ENCODE data around the gene THBS4.

The THBS4 gene

DNA sequence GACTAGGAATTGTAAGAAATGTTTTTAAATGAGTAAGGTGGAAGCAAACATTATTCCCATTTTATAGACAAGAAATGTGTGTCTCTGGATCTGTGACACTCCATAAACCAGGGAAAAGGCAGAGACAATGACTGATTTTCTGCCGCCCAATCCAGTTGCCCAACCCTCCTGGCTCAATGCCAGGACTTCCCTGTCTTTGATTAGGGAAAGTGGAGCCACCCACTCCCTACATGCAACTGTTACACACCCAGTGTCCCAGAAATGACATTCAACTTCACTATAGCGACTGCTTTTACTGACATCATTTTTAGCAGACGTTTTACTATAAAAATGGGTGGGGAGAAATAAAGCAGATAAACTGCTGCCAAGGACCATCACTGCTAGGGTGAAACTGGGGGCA is 79.7 kb downstream of the THBS4 start:
- Histone ChIP-seq H3K4me3 (no peak overlapping the region), H3K9me3 (ENCODE audit: low read depth, low read length) (no peaks in the 10 kb centered on the region), H3K36me3 (ENCODE audit: insufficient read depth, low read length) (no peaks in the 10 kb centered on the region), H3K27ac (no peak overlapping the region), H3K9ac (ENCODE audit: insufficient read length) (no peak overlapping the region)
- no peak for DNase-seq (ENCODE audit: low read depth, low spot score)
- TF ChIP-seq FOXP2 (optimal IDR thresholded peaks at IDR 0.05; ENCODE audit: control extremely low read depth, extremely low read length, insufficient read depth) (no peak), POLR2AphosphoS5 (IDR thresholded peaks at IDR 0.05; ENCODE audit: borderline replicate concordance, low read depth, low read length) (no peak), EZH2 (IDR thresholded peaks at IDR 0.05) (no peak)

DNA sequence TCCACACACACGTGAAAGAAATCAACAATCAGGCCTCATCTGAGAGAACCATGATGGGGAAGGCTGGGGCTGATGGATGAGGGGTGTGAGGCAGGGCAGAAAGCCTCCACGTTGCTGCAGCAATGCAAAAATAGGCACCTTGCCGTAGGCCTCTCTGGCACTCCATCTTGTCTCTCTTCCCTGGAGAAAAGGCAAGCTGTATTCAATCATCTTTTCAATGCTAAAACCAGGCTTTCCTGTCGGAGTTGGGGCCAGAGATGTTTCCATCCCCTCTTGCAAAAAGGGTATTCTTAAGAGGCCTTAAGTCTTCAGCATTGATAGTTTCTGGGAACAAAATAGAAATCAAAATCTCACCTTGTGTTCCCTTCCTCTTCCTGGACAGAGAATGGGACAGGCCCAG is 80.9 kb downstream of the THBS4 start:
- Histone ChIP-seq H3K9ac (ENCODE audit: insufficient read length) (no peak overlapping the region), H3K9me3 (ENCODE audit: low read depth, low read length) (no peaks in the 10 kb centered on the region), H3K36me3 (ENCODE audit: insufficient read depth, low read length) (no peaks in the 10 kb centered on the region), H3K4me3 (no peak overlapping the region), H3K27ac (no peak overlapping the region)
- no peak for DNase-seq (ENCODE audit: low read depth, low spot score)
- no peak for TF ChIP-seq EZH2 (IDR thresholded peaks at IDR 0.05)
- no peak for TF ChIP-seq POLR2AphosphoS5 (IDR thresholded peaks at IDR 0.05; ENCODE audit: borderline replicate concordance, low read depth, low read length)
- TF ChIP-seq FOXP2 (optimal IDR thresholded peaks at IDR 0.05; ENCODE audit: control extremely low read depth, extremely low read length, insufficient read depth) = no peak

- no peaks in the 10 kb centered on the region for H3K36me3 ChIP-seq (ENCODE audit: insufficient read depth, low read length)
- H3K9ac ChIP-seq (ENCODE audit: insufficient read length) = no peak overlapping the region
- TF ChIP-seq FOXP2 (optimal IDR thresholded peaks at IDR 0.05; ENCODE audit: control extremely low read depth, extremely low read length, insufficient read depth) = no peak
- no peak for TF ChIP-seq POLR2AphosphoS5 (IDR thresholded peaks at IDR 0.05; ENCODE audit: borderline replicate concordance, low read depth, low read length)
- TF ChIP-seq EZH2 (IDR thresholded peaks at IDR 0.05) = no peak
- no peak overlapping the region for H3K4me3 ChIP-seq
- no peaks in the 10 kb centered on the region for H3K9me3 ChIP-seq (ENCODE audit: low read depth, low read length)
- DNase-seq (ENCODE audit: low read depth, low spot score) = no peak
- H3K27ac ChIP-seq = no peak overlapping the region
Measured at GRCh38 chr5:80116465-80116864, 81.3 kb downstream of the THBS4 start.

GRCh38 chr5:80117446-80117845 is 82.3 kb downstream of the THBS4 start:
- Histone ChIP-seq H3K9ac (ENCODE audit: insufficient read length) (no peak overlapping the region), H3K27ac (no peak overlapping the region), H3K9me3 (ENCODE audit: low read depth, low read length) (no peaks in the 10 kb centered on the region), H3K36me3 (ENCODE audit: insufficient read depth, low read length) (no peaks in the 10 kb centered on the region), H3K4me3 (no peak overlapping the region)
- DNase-seq (ENCODE audit: low read depth, low spot score) = no peak
- no peak for TF ChIP-seq EZH2 (IDR thresholded peaks at IDR 0.05)
- TF ChIP-seq POLR2AphosphoS5 (IDR thresholded peaks at IDR 0.05; ENCODE audit: borderline replicate concordance, low read depth, low read length) = no peak

DNA sequence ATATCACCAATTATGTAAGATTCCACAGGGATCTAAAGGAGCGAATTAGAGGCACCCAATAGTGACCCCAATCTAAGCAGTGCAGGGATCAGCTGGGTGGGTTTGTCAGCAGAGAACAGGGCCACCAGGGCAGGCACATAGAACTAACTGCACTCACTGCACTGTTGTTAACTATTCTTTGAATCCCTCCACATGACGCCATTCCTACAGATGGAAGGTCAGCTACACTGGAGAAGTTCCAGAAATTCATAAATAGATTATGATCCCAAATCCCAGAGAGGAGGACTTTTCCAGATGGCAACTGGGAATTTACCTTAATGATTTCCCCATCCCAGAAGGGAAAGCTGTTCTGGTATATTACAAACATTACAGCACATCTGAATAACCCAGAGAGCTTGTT is 84.2 kb downstream of the THBS4 start:
- no peaks in the 10 kb centered on the region for H3K9me3 ChIP-seq (ENCODE audit: low read depth, low read length)
- no peak overlapping the region for H3K27ac ChIP-seq

GRCh38 chr5:80122579-80122978 is 87.4 kb downstream of the THBS4 start:
- TF ChIP-seq FOXP2 (optimal IDR thresholded peaks at IDR 0.05; ENCODE audit: control extremely low read depth, extremely low read length, insufficient read depth) = no peak
- TF ChIP-seq POLR2AphosphoS5 (IDR thresholded peaks at IDR 0.05; ENCODE audit: borderline replicate concordance, low read depth, low read length) = no peak
- no peak for TF ChIP-seq EZH2 (IDR thresholded peaks at IDR 0.05)

More for the DNA sequence above, 84.2 kb downstream of the THBS4 start:
- no peak for TF ChIP-seq POLR2AphosphoS5 (IDR thresholded peaks at IDR 0.05; ENCODE audit: borderline replicate concordance, low read depth, low read length)
- no peak for TF ChIP-seq EZH2 (IDR thresholded peaks at IDR 0.05)
- TF ChIP-seq FOXP2 (optimal IDR thresholded peaks at IDR 0.05; ENCODE audit: control extremely low read depth, extremely low read length, insufficient read depth) = no peak
- Histone ChIP-seq H3K36me3 (ENCODE audit: insufficient read depth, low read length) (no peaks in the 10 kb centered on the region), H3K9ac (ENCODE audit: insufficient read length) (no peak overlapping the region), H3K4me3 (no peak overlapping the region)
- no peak for DNase-seq (ENCODE audit: low read depth, low spot score)

GRCh38 chr5:80124121-80124918 is 89.2 kb downstream of the THBS4 start:
- H3K27ac ChIP-seq = no peak overlapping the region
- no peaks in the 10 kb centered on the region for H3K36me3 ChIP-seq (ENCODE audit: insufficient read depth, low read length)

More at GRCh38 chr5:80122579-80122978, 87.4 kb downstream of the THBS4 start:
- H3K9me3 ChIP-seq (ENCODE audit: low read depth, low read length) = no peaks in the 10 kb centered on the region
- H3K27ac ChIP-seq = no peak overlapping the region
- DNase-seq (ENCODE audit: low read depth, low spot score) = no peak
- no peaks in the 10 kb centered on the region for H3K36me3 ChIP-seq (ENCODE audit: insufficient read depth, low read length)
- H3K4me3 ChIP-seq = no peak overlapping the region
- no peak overlapping the region for H3K9ac ChIP-seq (ENCODE audit: insufficient read length)

DNA sequence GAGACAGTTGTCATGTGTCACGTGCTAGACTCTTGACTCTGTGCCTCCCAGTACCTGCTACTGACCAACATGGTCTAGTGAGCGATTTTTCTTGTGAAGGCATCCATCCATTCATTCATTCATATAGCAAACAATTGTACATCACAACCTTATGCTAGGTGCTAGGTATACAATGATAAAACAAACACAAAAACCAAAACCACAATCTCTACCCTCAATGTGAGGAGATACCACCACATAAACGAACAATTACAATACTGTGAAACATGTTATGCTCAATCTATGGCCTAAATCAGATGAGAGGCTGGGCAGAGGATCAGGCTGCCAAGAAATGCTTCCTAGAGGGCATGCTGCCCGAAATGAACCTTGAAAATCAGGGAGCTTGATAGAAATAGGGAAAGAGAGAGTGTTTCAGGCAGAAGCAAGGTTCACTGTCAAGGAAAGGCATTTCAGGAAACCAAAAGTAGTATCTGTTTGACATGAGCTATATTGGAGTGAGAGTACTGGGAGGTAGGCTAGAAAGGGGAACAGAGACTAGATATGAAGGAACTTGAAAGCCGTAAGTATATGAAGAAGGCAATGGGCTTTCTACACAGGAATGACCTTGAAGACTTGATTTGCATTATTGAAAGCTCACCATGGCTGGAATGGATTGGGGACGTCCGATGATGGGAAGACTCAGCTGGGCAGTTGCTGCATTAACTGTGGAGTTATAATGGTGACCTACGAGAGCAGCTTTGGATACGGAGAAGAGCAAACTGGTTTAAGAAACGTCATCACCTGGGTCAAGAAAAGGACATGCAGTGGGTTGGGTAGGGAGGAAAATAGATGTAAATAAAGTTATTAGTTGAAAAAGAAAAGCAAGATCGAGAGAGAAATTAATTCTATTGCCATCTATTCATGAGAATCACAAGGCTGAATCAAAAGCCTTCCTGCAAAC is 90.1 kb downstream of the THBS4 start:
- no peaks in the 10 kb centered on the region for H3K9me3 ChIP-seq (ENCODE audit: low read depth, low read length)
- no peak for TF ChIP-seq POLR2AphosphoS5 (IDR thresholded peaks at IDR 0.05; ENCODE audit: borderline replicate concordance, low read depth, low read length)
- TF ChIP-seq EZH2 (IDR thresholded peaks at IDR 0.05) = no peak
- no peak for TF ChIP-seq FOXP2 (optimal IDR thresholded peaks at IDR 0.05; ENCODE audit: control extremely low read depth, extremely low read length, insufficient read depth)
- no peak for DNase-seq (ENCODE audit: low read depth, low spot score)
- no peak overlapping the region for H3K27ac ChIP-seq
- H3K9ac ChIP-seq (ENCODE audit: insufficient read length) = no peak overlapping the region
- no peaks in the 10 kb centered on the region for H3K36me3 ChIP-seq (ENCODE audit: insufficient read depth, low read length)
- H3K4me3 ChIP-seq = no peak overlapping the region

More at GRCh38 chr5:80124121-80124918, 89.2 kb downstream of the THBS4 start:
- no peak for DNase-seq (ENCODE audit: low read depth, low spot score)
- TF ChIP-seq EZH2 (IDR thresholded peaks at IDR 0.05) (no peak), FOXP2 (optimal IDR thresholded peaks at IDR 0.05; ENCODE audit: control extremely low read depth, extremely low read length, insufficient read depth) (no peak), POLR2AphosphoS5 (IDR thresholded peaks at IDR 0.05; ENCODE audit: borderline replicate concordance, low read depth, low read length) (no peak)
- Histone ChIP-seq H3K9me3 (ENCODE audit: low read depth, low read length) (no peaks in the 10 kb centered on the region), H3K4me3 (no peak overlapping the region), H3K9ac (ENCODE audit: insufficient read length) (no peak overlapping the region)
